HepG2 (cell line): ENCODE measurements around the gene NEK6. TPM values are rescaled to one million over a fixed set of nuclear protein-coding genes. Genes with fewer than 3 reads are reported as not detected.
A peak's percentile ranks its signal among the peaks of the same experiment; 100 is the strongest.

Source experiments
- ATAC-seq: fragments of 200-7000 bp; cut with Tn5 transposase; 3 replicates; pipeline ENCODE4 v1.9.1; 2020; ENCODE audit warnings: mild to moderate bottlenecking, moderate library complexity
- BruUV-seq: library from RNA; stranded (reverse); fragments of 400-500 nt; replicated peaks from 2 replicates; lab custom pipeline; 2021; lab: Mats Ljungman, UMichigan
- CTCF ChIA-PET: fragments of 300-600 bp; formaldehyde crosslinking; extraction: SDS; loops from one replicate; lab custom pipeline; 2021; ENCODE audit warnings: low total read pairs, inconsistent platforms, low intra/inter-chr PET ratio; lab: Yijun Ruan, JAX
- POLR2A ChIA-PET: fragments of 350-600 bp; sonication (Branson Sonifier 250); formaldehyde crosslinking; loops from one replicate; lab custom pipeline; 2020; ENCODE audit warnings: antibody characterized with exemption, inconsistent platforms; lab: Yijun Ruan, JAX
- DNase-seq: peaks from one replicate; pipeline ENCODE4 v3.0.0-alpha.2; 2015; ENCODE audit warnings: low spot score
- FAIRE-seq: peaks from 3 replicates; lab custom pipeline; 2011; peaks lifted over from hg19 to GRCh38; lab: Jason Lieb, UNC
- H2AFZ ChIP-seq: one replicate; pipeline ENCODE4 v1.6.1; 2011; ENCODE audit warnings: low read length, inconsistent platforms
- H3K27ac ChIP-seq: fragments of 300-600 bp; 3 replicates; pipeline ENCODE4 v1.8.0; 2011; ENCODE audit warnings: mixed run types, mild to moderate bottlenecking, mixed read lengths, low read length, inconsistent platforms; ENCODE audit not compliant: insufficient read depth; ENCODE audit errors: extremely low read length
- H3K27me3 ChIP-seq, 2 experiments: fragments of 200-600 bp in 1 of 2; 2 replicates in 1 of 2; 3 replicates in 1 of 2; pipeline versions ENCODE4 v1.6.0 to v1.8.0; 2011; ENCODE audit warnings: low read length in 2 of 2, mild to moderate bottlenecking in 2 of 2, moderate library complexity in 2 of 2, inconsistent platforms in 1 of 2; ENCODE audit not compliant: insufficient read depth in 2 of 2, control insufficient read depth in 1 of 2
- H3K36me3 ChIP-seq, 2 experiments: fragments of 200-600 bp in 1 of 2; replicated peaks in 1 of 2; 2 replicates in 1 of 2; 3 replicates in 1 of 2; pipeline versions ENCODE4 v1.5.1 to v1.8.0; 2011; ENCODE audit warnings: low read length in 2 of 2, inconsistent platforms in 1 of 2; ENCODE audit not compliant: insufficient read depth in 2 of 2, control insufficient read depth in 1 of 2
- H3K4me1 ChIP-seq: 2 replicates; pipeline ENCODE4 v1.5.1; 2012; ENCODE audit warnings: low read length, inconsistent platforms; ENCODE audit not compliant: insufficient read depth
- H3K4me2 ChIP-seq: 2 replicates; pipeline ENCODE4 v1.6.0; 2011; ENCODE audit warnings: low read depth, low read length, inconsistent platforms
- H3K4me3 ChIP-seq, 3 experiments: fragments of 200-600 bp in 1 of 3; sonication (generic), shearing (Covaris generic) in 1 of 3; replicated peaks in 1 of 3; 2 replicates each; pipeline ENCODE4 v1.5.1; 2011 to 2016; ENCODE audit warnings: low read length in 3 of 3, inconsistent platforms in 2 of 3, low read depth in 2 of 3, mild to moderate bottlenecking in 2 of 3, control low read depth in 1 of 3, mixed read lengths in 1 of 3; ENCODE audit not compliant: insufficient read depth in 1 of 3
- H3K79me2 ChIP-seq: one replicate; pipeline ENCODE4 v1.6.1; 2011; ENCODE audit warnings: low read length, inconsistent platforms; ENCODE audit not compliant: insufficient read depth
- H3K9ac ChIP-seq: 2 replicates; pipeline ENCODE4 v1.6.0; 2011; ENCODE audit warnings: mild to moderate bottlenecking, low read depth, low read length, inconsistent platforms; ENCODE audit not compliant: insufficient read depth
- H3K9me3 ChIP-seq: 2 replicates; pipeline ENCODE4 v1.5.1; 2012; ENCODE audit warnings: mild to moderate bottlenecking, low read length
- H4K20me1 ChIP-seq: 2 replicates; pipeline ENCODE4 v1.6.0; 2011; ENCODE audit warnings: inconsistent platforms, mild to moderate bottlenecking, low read length, moderate library complexity; ENCODE audit not compliant: insufficient read depth
- POLR2G ChIP-seq: fragments of 200-400 bp; formaldehyde crosslinking; IDR thresholded peaks from 2 replicates; pipeline ENCODE4 v1.6.1; 2018; ENCODE audit warnings: mild to moderate bottlenecking, low read depth, low read length, moderate library complexity
- ZBTB38 ChIP-seq: sonication (generic); formaldehyde crosslinking; IDR thresholded peaks from 2 replicates; pipeline ENCODE4 v1.5.1; 2020; ENCODE audit warnings: mild to moderate bottlenecking, missing genetic modification reagents
- ZBTB39 ChIP-seq: sonication (generic); formaldehyde crosslinking; IDR thresholded peaks from 2 replicates; pipeline ENCODE4 v1.5.0; 2020; ENCODE audit warnings: missing genetic modification reagents
- ZC3H13 ChIP-seq: sonication (generic); formaldehyde crosslinking; IDR thresholded peaks from 2 replicates; pipeline ENCODE4 v1.8.1; 2023; ENCODE audit warnings: mild to moderate bottlenecking, missing genetic modification reagents, moderate library complexity
- ZFP91 ChIP-seq: sonication (generic); formaldehyde crosslinking; IDR thresholded peaks from 2 replicates; pipeline ENCODE4 v1.9.0; 2022; ENCODE audit warnings: missing genetic modification reagents, mild to moderate bottlenecking, borderline replicate concordance
- ZKSCAN1 ChIP-seq: fragments of 150-350 bp; IDR thresholded peaks from 2 replicates; pipeline ENCODE4 v1.6.1; 2014; ENCODE audit warnings: low read length
- ZMYM2 ChIP-seq: sonication (generic); formaldehyde crosslinking; IDR thresholded peaks from 2 replicates; pipeline ENCODE4 v1.8.0; 2022; ENCODE audit warnings: mild to moderate bottlenecking, missing genetic modification reagents
- ZNF609 ChIP-seq: sonication (generic); formaldehyde crosslinking; IDR thresholded peaks from 2 replicates; pipeline ENCODE4 v1.4.0; 2020; ENCODE audit warnings: mild to moderate bottlenecking, missing genetic modification reagents, borderline replicate concordance
- ZNF687 ChIP-seq: sonication (generic); formaldehyde crosslinking; IDR thresholded peaks from 2 replicates; pipeline ENCODE4 v1.5.1; 2020; ENCODE audit warnings: mild to moderate bottlenecking, missing genetic modification reagents, moderate library complexity
- WGBS: methylation state at CpG from one replicate; pipeline ENCODE4 v1.1.6; 2017; ENCODE audit warnings: low lambda C conversion rate; 5-methylcytosine and 5-hydroxymethylcytosine counted together
- in situ Hi-C: cut with HindIII; loops from 2 replicates; pipeline ENCODE4 v1.10.0; 2017; ENCODE audit warnings: low pct_unique_long_range_greater_than_20kb; ENCODE audit not compliant: extremely low pct_ligation_motif_present
- intact Hi-C: fragments of 100-400 bp; cut with micrococcal nuclease; formaldehyde crosslinking; loops from one replicate; pipeline ENCODE4 v1.10.0; 2022; ENCODE audit not compliant: unreplicated experiment
- polyA plus RNA-seq, 8 experiments: library from polyadenylated mRNA; depleted of rRNA in 3 of 8; stranded (reverse) in 7 of 8; unstranded in 1 of 8; fragments of >200 nt; fragmentation: Illumina TruSeq in 4 of 8; extraction: Trizol in 4 of 8; gene quantifications; 2 replicates each; pipeline versions ENCODE4 v1.2.1 to v1.2.3, GENCODE V29; 2011 to 2016; ENCODE audit warnings: low read depth in 4 of 8, missing spikeins in 1 of 8, mixed read lengths in 1 of 8; ENCODE audit not compliant: insufficient read depth in 1 of 8
- total RNA-seq, 5 experiments: library from RNA; depleted of rRNA; stranded (reverse); fragments of >200 nt; fragmentation: Illumina TruSeq; extraction: Trizol; gene quantifications; 2 replicates each; pipeline ENCODE4 v1.2.3, GENCODE V29; 2016; ENCODE audit warnings: low read depth in 1 of 5

Gene NEK6
- total and polyA plus RNA-seq, 2 of the 13 experiments (the other 11 are each of a cell fraction or from before 2014, with no cell fraction given) = 30.4 to 119 TPM

GRCh38 chr9:124283228-124283814, 25.6 kb downstream of the NEK6 start:
- DNase-seq (no peak), ATAC-seq (peak; percentile 9), FAIRE-seq (no peak)
- Histone ChIP-seq H3K36me3 (peaks cover 5 to 23% of the 10 kb centered on the region in 2 experiments), H3K4me3 (no peak overlapping the region; a peak in 1 of 6 replicates), H4K20me1 (peaks cover 4% of the 10 kb centered on the region), H3K27me3 (no peaks in the 10 kb centered on the region), H3K9ac (0 out of 2 replicates have a peak overlapping the region, but pooled peaks have one; percentile 47), H3K4me2 (peak overlapping the region; percentile 72; the same call in 1 of the 2 replicates), H3K4me1 (peaks cover 99% of the 10 kb centered on the region), H2AFZ (no peak overlapping the region), H3K27ac (peak overlapping the region; percentile 82), H3K79me2 (peaks cover 90% of the 10 kb centered on the region), H3K9me3 (no peaks in the 10 kb centered on the region)
- in situ Hi-C loops = no loop called here
- no TSS peak for BruUV-seq
- ChIA-PET POLR2A (interaction anchor here (1.8 kb wide), 1 partner anchor 24 kb away, joined by 10 read pairs; no protein-coding TSS in a partner anchor), CTCF (no interaction called here)
- intact Hi-C loops = loop anchor here (10.0 kb wide), 1 partner anchor 149 kb away; no protein-coding TSS in a partner anchor
- WGBS = 87% methylated on average over 15 of the region's 15 CpGs
- TF ChIP-seq ZNF687 (CRISPR knock-in tag) = peak; percentile 45; the same call in 1 of the 2 replicates
- TF ChIP-seq ZC3H13 = peak; percentile 62; the same call in 1 of the 2 replicates
- peak; percentile 90 for TF ChIP-seq ZKSCAN1
- TF ChIP-seq POLR2G = peak; percentile 2; the same call in 1 of the 2 replicates
- no peak for TF ChIP-seq ZFP91
- no peak; the same call in 1 of the 2 replicates for TF ChIP-seq ZBTB39 (CRISPR knock-in tag)
- TF ChIP-seq ZNF609 (CRISPR knock-in tag) = 0 out of 2 replicates have a peak, but pooled peaks have one; percentile 11
- TF ChIP-seq ZMYM2 (CRISPR knock-in tag) = no peak
- peak; percentile 34; the same call in 1 of the 2 replicates for TF ChIP-seq ZBTB38 (CRISPR knock-in tag)
